GM21528 (cell line): ENCODE measurements around the gene EIF3J.

Experiments used
- ATAC-seq: cut with Tn5 transposase; IDR thresholded peaks from one replicate; pipeline ENCODE4 v1.9.1; 2021; ENCODE audit warnings: mild to moderate bottlenecking, moderate library complexity; ENCODE audit not compliant: unreplicated experiment, low FRiP score

EIF3J gene

DNA sequence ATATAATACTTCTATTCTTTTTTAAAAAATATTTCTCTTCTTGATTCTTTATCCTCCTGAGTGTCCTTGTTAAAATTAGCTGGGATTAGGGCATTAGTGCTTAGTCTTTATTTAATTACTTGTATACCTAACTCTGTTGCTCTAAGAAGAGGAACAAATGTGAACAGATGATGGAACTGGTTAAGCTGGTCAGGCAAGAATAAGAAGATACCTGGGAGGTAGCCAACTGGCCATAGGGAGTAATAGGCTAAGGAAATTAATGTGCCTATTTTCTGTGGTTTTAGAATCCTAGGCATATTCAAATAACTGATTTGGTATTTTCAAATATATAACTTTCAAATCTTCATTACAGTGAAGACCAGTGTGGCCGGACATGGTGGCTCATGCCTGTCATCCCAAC is 54.4 kb downstream of the EIF3J start:
- no peak for ATAC-seq

DNA sequence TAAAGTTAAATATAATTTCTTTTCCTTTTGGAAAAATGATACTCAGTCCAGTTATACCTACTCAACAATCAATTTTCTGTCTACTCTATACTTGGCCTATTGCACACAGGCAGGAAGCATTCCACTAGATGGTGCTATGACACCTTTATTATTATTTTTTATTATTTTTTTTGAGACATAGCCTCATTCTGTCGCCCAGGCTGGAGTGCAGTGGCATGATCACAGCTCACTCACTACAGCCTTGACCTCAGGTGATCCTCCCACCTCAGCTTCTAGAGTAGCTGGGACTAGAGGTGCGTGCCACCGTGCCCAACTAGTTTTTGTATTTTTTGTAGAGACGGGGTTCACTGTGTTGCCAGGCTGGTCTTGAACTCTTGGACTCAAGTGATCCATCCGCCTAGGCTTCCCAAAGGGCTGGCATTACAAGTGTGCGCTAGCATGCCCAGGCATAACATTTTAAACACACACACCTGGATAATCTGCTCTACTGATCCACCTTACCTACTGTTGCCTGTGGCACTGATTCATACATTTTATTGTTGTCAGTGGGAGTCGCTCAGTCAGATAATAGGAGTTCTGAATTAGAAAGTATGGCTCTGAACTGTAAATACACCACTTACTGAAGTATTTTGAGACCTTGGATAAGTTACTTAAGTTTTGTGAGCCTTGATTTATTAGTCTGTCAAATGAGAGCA is 56.2 kb downstream of the EIF3J start:
- ATAC-seq, result no peak

DNA sequence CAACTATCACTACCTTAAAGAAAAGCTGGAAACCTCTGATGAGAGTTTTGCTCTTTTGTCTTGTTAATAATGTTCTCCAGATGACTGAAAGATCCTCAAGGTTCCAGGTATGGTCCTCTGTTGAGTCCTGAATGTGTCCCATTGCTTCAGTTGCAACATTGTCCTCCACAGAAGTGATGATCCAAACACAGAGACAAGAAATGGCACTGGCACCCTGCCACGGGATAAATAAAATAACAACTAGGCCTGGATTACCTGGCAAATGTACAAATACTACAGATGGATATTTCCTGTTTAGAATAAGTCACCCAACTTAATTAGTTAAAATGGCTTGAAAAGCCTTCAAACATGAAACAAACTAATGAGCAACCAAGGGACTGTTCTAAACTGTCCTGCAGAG is 58.3 kb downstream of the EIF3J start:
- ATAC-seq, result no peak

DNA sequence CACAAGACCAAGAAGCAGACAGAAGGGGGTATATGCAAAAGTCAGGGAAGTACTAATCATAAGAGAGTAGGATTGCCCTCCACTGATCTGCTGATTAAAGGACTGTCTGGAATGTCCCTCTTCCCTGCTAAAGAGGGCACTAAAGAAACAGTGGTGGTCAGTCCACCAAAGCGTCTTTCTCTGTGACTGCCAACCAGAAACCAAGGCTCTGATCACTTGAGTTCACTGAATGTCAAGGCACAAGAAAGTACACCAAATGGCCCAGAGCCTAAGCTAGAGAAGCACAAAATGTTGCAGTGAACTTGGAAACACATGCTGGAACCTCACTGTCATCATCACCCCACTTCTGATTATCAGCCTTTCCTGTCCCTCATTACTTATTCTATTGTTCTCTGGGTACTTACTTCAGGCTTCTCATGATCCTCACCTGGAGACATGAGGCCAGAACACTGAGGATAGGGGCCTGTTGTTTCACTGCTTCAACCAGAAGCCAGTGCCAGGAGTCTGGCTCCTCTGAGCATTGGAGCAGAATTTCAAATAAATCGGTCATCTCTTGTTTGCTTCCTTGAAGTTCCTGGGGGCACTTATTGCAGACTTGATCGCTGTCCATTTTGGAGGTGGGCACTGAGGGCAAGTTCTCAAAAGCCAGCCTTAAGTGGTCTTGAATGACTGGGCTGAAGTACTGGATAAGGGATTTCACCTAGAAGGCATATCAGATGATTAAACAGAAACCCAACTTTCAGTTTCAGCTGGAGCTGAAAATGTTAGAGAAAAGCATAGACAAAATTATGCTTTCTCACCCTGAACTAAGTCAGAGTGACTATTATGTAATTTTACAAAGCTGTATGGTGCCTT is 58.9 kb downstream of the EIF3J start:
- ATAC-seq, result no peak

DNA sequence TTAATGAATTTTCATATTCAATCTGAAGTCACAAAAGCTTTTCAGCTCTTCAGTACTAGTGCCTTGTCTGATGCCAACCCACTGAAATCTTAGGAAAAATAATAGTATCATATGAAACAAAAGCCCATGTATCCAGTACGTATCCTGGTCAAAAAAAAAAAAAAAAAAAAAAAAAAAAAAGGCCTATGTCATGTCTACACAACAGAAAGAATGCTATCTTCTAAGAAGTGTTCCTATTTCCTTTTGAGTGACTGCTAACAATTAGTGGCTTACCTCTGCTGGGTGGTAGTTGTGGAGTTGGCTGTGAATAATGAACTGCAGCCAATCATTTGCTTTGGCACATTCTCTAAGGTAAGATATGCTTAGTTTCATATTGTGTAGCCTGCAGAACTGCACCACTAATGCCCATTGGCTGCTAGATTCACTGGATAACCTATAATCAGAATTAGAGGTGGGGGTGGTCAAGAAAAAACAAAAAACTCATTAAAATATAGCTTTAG is 59.6 kb downstream of the EIF3J start:
- ATAC-seq, result no peak

DNA sequence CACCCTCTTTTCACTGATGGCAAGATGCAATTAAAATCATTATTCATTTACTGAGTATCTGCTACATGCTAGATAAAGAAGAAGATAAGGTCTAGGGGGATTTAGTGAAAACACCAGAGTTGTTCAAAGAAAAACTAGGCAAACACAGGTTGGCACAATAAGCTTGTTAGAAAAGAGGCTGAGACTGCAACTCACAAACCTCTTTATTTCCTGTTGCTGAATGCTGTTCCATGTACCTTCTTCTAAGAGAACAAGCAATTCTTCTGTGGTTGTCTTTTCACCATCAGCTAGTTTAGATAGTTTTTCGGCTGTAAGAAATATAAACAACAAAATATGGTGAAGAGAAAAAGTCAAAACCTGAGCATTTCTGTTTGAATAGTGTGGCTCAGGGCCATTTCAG is 61.1 kb downstream of the EIF3J start:
- no peak for ATAC-seq

DNA sequence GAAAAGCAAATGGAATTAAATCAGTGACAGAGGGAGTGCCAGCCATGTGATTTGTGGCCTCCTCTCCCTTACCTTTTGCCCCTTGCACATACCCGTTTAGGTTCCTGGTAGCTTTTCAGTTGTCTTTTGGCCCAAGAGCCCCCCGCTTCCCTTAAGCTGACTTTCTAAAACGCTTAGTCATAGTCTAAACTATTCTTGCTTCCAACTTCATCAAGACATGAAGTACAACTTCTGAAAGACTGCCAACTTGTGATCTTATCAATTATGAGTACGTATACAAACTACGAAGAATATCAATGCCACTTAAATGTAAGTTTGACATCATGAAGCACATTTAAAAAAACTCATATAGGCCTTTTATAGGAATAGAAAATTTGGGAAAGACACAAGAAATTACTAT is 61.9 kb downstream of the EIF3J start:
- no peak for ATAC-seq

DNA sequence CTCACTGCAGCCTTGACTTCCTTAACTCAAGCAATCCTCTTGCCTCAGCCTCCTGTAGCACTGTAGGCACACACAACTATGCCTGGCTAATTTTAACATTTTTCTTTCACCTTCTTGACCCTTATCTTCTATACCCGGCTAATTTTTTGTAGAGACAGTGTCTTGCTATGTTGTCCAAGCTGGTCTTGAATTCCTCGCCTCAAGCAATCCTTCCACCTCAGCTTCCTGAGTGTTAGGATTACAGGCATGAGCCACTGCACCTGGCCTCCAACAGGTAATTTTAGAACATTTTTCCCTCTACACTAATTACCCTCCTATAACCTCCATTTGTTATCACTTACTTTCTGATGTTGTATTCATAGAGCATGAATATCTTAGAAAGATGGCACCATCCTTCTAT is 66.2 kb downstream of the EIF3J start:
- ATAC-seq, result no peak

DNA sequence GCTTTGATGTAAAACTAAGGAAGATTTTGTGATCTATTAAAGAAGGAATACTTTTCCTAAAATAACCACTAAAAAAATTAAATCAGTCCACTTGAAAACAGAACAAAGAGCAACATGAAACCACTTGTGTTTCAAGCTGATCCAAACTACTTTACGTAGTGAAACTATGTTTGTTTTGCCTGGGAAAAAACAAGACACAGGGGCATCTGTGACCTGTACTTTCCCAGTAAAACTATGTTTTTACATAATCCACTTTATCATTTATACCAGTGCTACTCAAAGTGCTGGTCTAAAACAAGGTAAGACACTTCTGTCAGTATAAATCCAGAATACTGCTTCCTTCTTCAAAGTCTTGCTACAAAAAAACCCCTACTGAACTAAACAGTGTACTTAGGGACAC is 69.8 kb downstream of the EIF3J start:
- no peak for ATAC-seq
